ENCODE measurements around the gene PRICKLE4.

The PRICKLE4 gene

GRCh38 chr6:41771058-41771983 lies 9.3 kb upstream of the PRICKLE4 start:
- no peak for FAIRE-seq

GRCh38 chr6:41774841-41775240 lies 5.7 kb upstream of the PRICKLE4 start:
- FAIRE-seq, result no peak

GRCh38 chr6:41775293-41775882 lies 5.2 kb upstream of the PRICKLE4 start:
- FAIRE-seq, result no peak

GRCh38 chr6:41777551-41778285 lies 2.9 kb upstream of the PRICKLE4 start:
- no peak for FAIRE-seq

- FAIRE-seq, result no peak
These were observed 1.7 kb upstream of the PRICKLE4 start for GRCh38 chr6:41778895-41779294.

GRCh38 chr6:41779336-41779735 lies 1.2 kb upstream of the PRICKLE4 start:
- no peak for FAIRE-seq

GRCh38 chr6:41779788-41780550 lies 613 bp upstream of the PRICKLE4 start, which contains the start of gene FRS3:
TSS of gene FRS3 (minus strand) at chr6:41779900. CDS start at chr6:41776987, 2,913 bp downstream.
- no peak for FAIRE-seq

GRCh38 chr6:41781366-41781730 lies 766 bp downstream of the PRICKLE4 start:
- FAIRE-seq, result no peak

GRCh38 chr6:41783106-41783780 lies 2.7 kb downstream of the PRICKLE4 start:
- FAIRE-seq, result no peak

- no peak for FAIRE-seq
These were observed 4.1 kb downstream of the PRICKLE4 start for GRCh38 chr6:41784581-41785171.

GRCh38 chr6:41785254-41785653 lies 4.7 kb downstream of the PRICKLE4 start:
- no peak for FAIRE-seq

GRCh38 chr6:41785689-41786450 lies 5.3 kb downstream of the PRICKLE4 start:
- no peak for FAIRE-seq

- no peak for FAIRE-seq
These were observed 6.1 kb downstream of the PRICKLE4 start for GRCh38 chr6:41786451-41787218.

GRCh38 chr6:41787219-41787917 lies 6.8 kb downstream of the PRICKLE4 start, which contains the start of gene TOMM6:
TSS of gene TOMM6 (plus strand) at chr6:41787694. CDS start at chr6:41787698, 4 bp downstream.
- no peak for FAIRE-seq

GRCh38 chr6:41789390-41789724 lies 8.8 kb downstream of the PRICKLE4 start:
- no peak for FAIRE-seq

- FAIRE-seq, result no peak
These were observed 9.5 kb downstream of the PRICKLE4 start for GRCh38 chr6:41790045-41790444.

- no peak for FAIRE-seq
These were observed 10.7 kb downstream of the PRICKLE4 start for GRCh38 chr6:41791305-41791704.

- no peak for FAIRE-seq
These were observed 11.4 kb downstream of the PRICKLE4 start for GRCh38 chr6:41791984-41792383.

- no peak for FAIRE-seq
These were observed 15.9 kb downstream of the PRICKLE4 start for GRCh38 chr6:41796474-41796873.

Data from colon (tissue), 2 donors.